Tongue (tissue), 3 donors: Measurements from ENCODE around the gene ALS2CL. TPM values are rescaled to one million over a fixed set of nuclear protein-coding genes. Genes with fewer than 3 reads are reported as not detected.

Source experiments
- DNase-seq: peaks from one replicate; pipeline ENCODE4 v3.0.0-alpha.2; 2015
- small RNA-seq: library from RNA; depleted of rRNA; stranded (forward); fragments of <200 nt; gene quantifications from one replicate; pipeline ENCODE3, GENCODE V24; 2014; ENCODE audit warnings: low replicate concordance
- total RNA-seq: library from RNA; depleted of rRNA; stranded (reverse); fragments of >200 nt; gene quantifications from one replicate; pipeline ENCODE4 v1.2.3, GENCODE V29; 2014

The ALS2CL gene
- total RNA-seq, 1 donor from 2014 or later, result 39.8 TPM

GRCh38 chr3:46632792-46633191 is 60.7 kb downstream of the ALS2CL start:
- no peak for DNase-seq

DNA sequence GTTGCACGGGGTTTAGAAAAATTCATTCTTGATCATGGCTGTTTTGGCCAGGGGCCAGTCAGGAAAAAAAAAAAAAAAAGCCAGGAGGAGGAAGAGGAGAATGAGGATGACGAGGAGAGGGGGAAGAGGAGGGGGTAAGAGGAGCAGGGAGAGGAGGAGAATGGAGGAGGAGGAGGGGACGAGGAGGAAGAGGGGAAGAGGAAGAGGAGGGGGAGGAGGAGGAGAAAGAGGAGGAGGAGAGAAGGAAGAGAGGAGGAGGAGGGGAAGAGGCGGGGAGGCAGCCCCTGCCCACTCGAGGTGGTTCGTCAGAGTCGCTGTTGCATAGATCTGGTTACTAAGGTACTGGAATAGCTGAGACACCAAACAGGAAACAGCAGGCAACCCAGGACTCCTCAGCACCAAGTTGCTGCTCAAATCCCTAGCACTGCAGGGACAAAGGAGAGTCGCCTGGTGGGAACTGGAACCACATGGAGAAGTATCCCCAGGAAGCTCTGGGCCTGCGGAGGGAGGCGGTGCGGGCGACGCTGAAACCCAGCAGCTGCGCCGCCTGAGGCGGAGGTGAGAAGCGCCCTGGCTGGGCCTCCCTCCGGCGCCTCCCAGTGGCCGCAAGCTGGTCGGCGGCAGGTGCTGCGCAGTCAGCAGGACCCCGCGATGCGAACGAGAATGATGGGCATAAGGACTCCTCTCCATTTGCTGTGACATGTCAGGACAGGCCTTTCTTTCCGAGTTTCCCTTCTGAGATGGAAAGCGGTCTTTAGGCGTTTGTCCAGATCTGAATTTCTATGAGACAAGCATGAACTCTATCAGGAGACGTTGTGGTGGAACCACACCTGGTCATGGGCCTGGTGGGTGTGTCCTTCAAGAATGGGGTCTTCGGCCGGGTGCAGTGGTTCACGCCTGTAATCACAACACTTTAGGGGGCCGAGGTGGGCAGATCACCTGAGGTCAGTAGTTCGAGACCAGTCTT is 63.6 kb downstream of the ALS2CL start:
- peak; percentile 95 for DNase-seq

DNA sequence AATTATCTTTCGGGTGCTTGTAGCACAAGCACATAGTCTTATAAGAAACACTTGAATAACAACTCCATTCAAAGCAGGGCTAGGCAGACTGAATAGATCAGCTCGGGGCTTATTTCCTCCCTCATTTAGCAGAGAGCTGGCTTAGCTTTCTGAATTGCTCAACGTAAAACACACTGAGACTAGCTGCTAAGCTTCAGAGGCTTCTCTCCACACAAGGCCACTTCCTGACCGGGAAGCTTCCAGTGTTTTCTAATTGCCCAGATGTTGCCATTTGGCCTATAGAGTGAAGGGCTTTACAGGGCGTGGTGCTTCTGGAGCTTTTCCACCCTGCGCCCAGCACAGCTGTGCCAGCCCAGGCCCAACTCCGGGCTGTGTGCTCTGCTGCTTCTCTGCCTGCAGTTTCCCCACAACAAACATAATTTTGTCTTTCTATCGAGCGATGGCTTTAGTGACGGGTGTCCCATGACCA is 64.5 kb downstream of the ALS2CL start:
- DNase-seq, result peak; percentile 94

DNA sequence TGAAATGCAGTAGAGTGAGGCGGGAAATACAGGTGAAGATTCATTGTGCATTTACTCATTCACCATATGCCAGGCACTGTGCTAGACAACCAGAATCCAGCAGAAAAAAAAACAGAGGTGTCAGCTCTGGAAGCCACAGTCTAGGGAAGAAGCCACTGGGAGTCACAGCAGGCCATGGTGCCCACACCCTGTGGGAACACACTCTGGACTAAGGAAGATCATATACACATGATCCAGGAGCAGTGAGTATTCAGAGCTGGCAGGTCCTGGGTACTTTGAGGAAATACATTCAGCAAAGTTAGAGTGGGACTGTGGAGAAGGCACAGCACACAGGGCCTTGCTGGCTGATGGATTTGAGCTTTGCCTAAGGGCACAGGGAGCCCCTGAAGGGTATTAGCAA is 66.4 kb downstream of the ALS2CL start:
- DNase-seq, result no peak

GRCh38 chr3:46626039-46626438 is 67.4 kb downstream of the ALS2CL start:
- DNase-seq, result no peak

GRCh38 chr3:46624975-46625490 is 68.4 kb downstream of the ALS2CL start:
- no peak for DNase-seq

GRCh38 chr3:46624533-46624932 is 68.9 kb downstream of the ALS2CL start:
- no peak for DNase-seq

DNA sequence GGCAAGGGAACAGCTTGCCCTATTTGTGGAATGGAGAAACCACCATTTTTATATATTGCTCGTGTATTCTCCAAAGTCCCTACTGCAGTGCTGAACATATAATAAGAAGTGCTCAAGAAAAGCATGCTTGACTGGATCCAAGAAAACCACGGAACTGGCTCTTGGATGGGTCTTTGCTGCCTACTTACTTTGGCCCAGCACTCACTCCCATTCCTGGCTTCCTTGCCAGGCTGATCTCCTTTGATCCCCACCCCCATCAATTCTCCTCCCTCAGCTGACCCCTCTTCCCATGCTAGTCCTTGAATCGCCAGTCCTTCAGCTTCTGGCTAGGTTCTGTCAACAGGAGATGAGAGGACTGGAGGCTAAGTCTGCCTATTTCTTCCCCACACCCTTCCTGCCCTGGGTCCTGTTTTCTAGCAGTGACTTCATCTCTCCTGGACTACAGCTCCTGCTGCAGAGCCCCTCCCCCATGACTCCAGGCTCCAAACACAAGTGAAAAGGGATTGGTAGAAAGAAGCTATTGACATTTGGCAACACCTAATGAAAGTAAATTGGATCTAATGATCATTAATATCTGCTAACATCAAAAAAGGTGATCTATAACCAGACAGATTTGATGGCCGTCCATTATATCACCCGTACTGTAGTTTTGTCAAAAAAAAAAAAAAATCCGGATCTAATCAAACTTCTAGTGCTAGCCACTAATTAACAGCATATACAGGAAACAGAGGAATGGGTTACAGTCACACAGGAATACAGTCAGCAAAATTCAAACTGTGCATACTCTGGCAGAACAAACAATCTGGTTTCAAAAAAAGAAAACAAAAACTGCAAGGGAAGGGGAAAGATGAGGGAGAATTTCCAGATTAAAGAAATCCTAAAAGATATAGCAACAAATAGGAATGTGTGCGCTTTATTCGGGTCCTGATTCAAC is 73.4 kb downstream of the ALS2CL start:
- no peak for DNase-seq

Small RNA genes lying within 50 kb of the gene (small RNA-seq; reads per million reads assigned to genes)
- not detected for gene RF00591

Other genes with a start within 250 kb of the ALS2CL start
- gene LTF, start 228.8 kb downstream of the ALS2CL start, total RNA-seq, result 13.0 TPM
- not detected for gene RTP3, start 195.7 kb downstream of the ALS2CL start, total RNA-seq
- gene LRRC2, start 127.4 kb downstream of the ALS2CL start, total RNA-seq, result 13.0 TPM
- 0.10 TPM for gene FAM240A, start 81.2 kb downstream of the ALS2CL start, total RNA-seq
- gene TMIE, start 7.7 kb upstream of the ALS2CL start, total RNA-seq, result not detected
- gene PRSS50, start 24.2 kb upstream of the ALS2CL start, total RNA-seq, result not detected
- gene MYL3, start 169.8 kb upstream of the ALS2CL start, total RNA-seq, result 33.1 TPM
- gene PTH1R, start 184.0 kb upstream of the ALS2CL start, total RNA-seq, result 6.5 TPM